Measurements from ENCODE around the gene SLC6A1.

SLC6A1 gene

GRCh38 chr3:10986592-10986991 is 6.0 kb upstream of the SLC6A1 start:
- TF ChIP-seq CTCF (IDR thresholded peaks at IDR 0.05), result no peak

- TF ChIP-seq CTCF (IDR thresholded peaks at IDR 0.05), result no peak
Observed at GRCh38 chr3:10988001-10988665, 4.4 kb upstream of the SLC6A1 start.

- no peak for TF ChIP-seq CTCF (IDR thresholded peaks at IDR 0.05)
Observed at GRCh38 chr3:10988991-10989484, 3.5 kb upstream of the SLC6A1 start.

GRCh38 chr3:10992943-10993728 is 588 bp downstream of the SLC6A1 start:
- TF ChIP-seq CTCF (IDR thresholded peaks at IDR 0.05), result no peak

- TF ChIP-seq CTCF (IDR thresholded peaks at IDR 0.05), result no peak
Observed at GRCh38 chr3:10993729-10994065, 1.1 kb downstream of the SLC6A1 start.

- TF ChIP-seq CTCF (IDR thresholded peaks at IDR 0.05), result no peak
Observed at GRCh38 chr3:10994306-10994705, 1.8 kb downstream of the SLC6A1 start.

GRCh38 chr3:10995871-10996270 is 3.3 kb downstream of the SLC6A1 start:
- TF ChIP-seq CTCF (IDR thresholded peaks at IDR 0.05), result no peak

Measured in LNCAP (cell line).